H1 (cell line): ENCODE measurements around the gene RAB7B. TPM values are rescaled to one million over a fixed set of nuclear protein-coding genes. Genes with fewer than 3 reads are reported as not detected.

ENCODE experiments used
- BACH1 ChIP-seq: IDR thresholded peaks from 2 replicates; pipeline ENCODE4 v1.6.1; 2012; ENCODE audit warnings: low read length, improper control_type of control experiment
- YY1 ChIP-seq: IDR thresholded peaks from 2 replicates; pipeline ENCODE4 v1.6.1; 2011; ENCODE audit warnings: low read depth, mild to moderate bottlenecking, low read length
- ZNF274 ChIP-seq: IDR thresholded peaks from 2 replicates; pipeline ENCODE4 v1.7.0; 2012; ENCODE audit warnings: low read length, borderline replicate concordance; ENCODE audit errors: extremely low read depth
- polyA plus RNA-seq, 7 experiments: library from polyadenylated mRNA; depleted of rRNA in 3 of 7; stranded (reverse) in 5 of 7; unstranded in 2 of 7; fragments of >200 nt in 5 of 7; fragments of 200-250 nt in 2 of 7; gene quantifications; 1 replicate in 5 of 7; 2 replicates in 1 of 7; 4 replicates in 1 of 7; pipeline versions ENCODE4 v1.2.1 to v1.2.3, GENCODE V29; 2011 to 2013; ENCODE audit warnings: missing spikeins in 2 of 7, mixed read lengths in 2 of 7
- total RNA-seq: library from RNA; stranded (reverse); fragmentation: NEBNext Ultra II Directional; extraction: Animal tissue kit (Norgen Biotek cat#: 25700); gene quantifications from 2 replicates; pipeline ENCODE4 v1.2.1, GENCODE V29; 2021
- TF ChIP-seq, protein P1 (sequence below): IDR thresholded peaks from 2 replicates; pipeline ENCODE4 v1.6.1; 2011; ENCODE audit warnings: low read depth, mild to moderate bottlenecking, low read length; ENCODE audit not compliant: insufficient read depth

Gene RAB7B
- total and polyA plus RNA-seq, 2 of the 8 experiments (the other 6 are each of a cell fraction or from before 2014, with no cell fraction given), result 0.05 TPM; not detected in 1

DNA sequence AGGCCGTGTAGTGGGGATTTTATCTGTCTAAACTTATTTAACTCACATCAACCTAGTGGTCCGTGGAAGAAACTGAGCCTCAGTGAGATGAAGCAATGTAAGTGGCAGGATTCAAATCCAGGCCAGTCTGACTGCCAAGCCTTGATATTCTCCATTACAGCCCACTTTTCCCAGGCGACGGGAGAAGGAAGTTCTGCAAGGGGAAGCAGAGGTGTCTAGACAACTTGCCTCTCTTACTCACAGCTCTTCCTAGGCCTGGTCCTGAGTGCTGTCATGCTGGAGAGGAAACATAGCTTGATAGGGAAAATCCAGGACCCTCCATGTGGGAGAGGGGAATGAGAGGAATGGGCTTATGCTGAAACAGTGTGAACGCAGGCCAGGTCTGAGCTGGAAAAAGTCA, 11.4 kb upstream of the RAB7B start (continued):
- TF ChIP-seq, protein P1, sequence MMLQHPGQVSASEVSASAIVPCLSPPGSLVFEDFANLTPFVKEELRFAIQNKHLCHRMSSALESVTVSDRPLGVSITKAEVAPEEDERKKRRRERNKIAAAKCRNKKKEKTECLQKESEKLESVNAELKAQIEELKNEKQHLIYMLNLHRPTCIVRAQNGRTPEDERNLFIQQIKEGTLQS, result no peak
- TF ChIP-seq YY1 (no peak), BACH1 (no peak), ZNF274 (no peak)
- TF ChIP-seq, all 59 proteins: peak for 0
